CD14-positive monocyte (primary cell): ENCODE results near the gene SLCO2A1. TPM values are rescaled to one million over a fixed set of nuclear protein-coding genes. Genes with fewer than 3 reads are reported as not detected.

Experiments used
- DNase-seq, 3 donors: peaks; one replicate each; pipeline ENCODE4 v3.0.0-alpha.2; 2011 to 2022
- H2AFZ ChIP-seq: 2 replicates; pipeline ENCODE4 v1.6.0; 2012; ENCODE audit warnings: mild to moderate bottlenecking, low read depth, low read length, inconsistent platforms; ENCODE audit not compliant: insufficient read depth, poor library complexity, severe bottlenecking
- H3K27ac ChIP-seq, 2 donors: 1 replicate in 1 of 2; 2 replicates in 1 of 2; pipeline ENCODE4 v1.5.1; 2012 to 2013; ENCODE audit warnings: low read length in 2 of 2, control low read depth in 1 of 2, inconsistent platforms in 1 of 2, low read depth in 1 of 2, mild to moderate bottlenecking in 1 of 2
- H3K27me3 ChIP-seq, 2 donors: one replicate each; pipeline versions ENCODE4 v1.6.0 to v1.6.1; 2011 to 2013; ENCODE audit warnings: low read length in 2 of 2; ENCODE audit not compliant: control insufficient read depth in 2 of 2, insufficient read depth in 2 of 2
- H3K36me3 ChIP-seq, 2 donors: replicated peaks in 1 of 2; 1 replicate in 1 of 2; 2 replicates in 1 of 2; pipeline versions ENCODE4 v1.5.1 to v1.6.1; 2012 to 2013; ENCODE audit warnings: low read length in 2 of 2, control low read depth in 1 of 2, inconsistent platforms in 1 of 2, mild to moderate bottlenecking in 1 of 2; ENCODE audit not compliant: insufficient read depth in 2 of 2, control insufficient read depth in 1 of 2
- H3K4me1 ChIP-seq, 2 donors: 1 replicate in 1 of 2; 2 replicates in 1 of 2; pipeline versions ENCODE4 v1.5.1 to v1.6.1; 2012 to 2013; ENCODE audit warnings: low read length in 2 of 2, control low read depth in 1 of 2, inconsistent platforms in 1 of 2, mild to moderate bottlenecking in 1 of 2, moderate library complexity in 1 of 2; ENCODE audit not compliant: insufficient read depth in 2 of 2, control insufficient read depth in 1 of 2
- H3K4me2 ChIP-seq: replicated peaks from 2 replicates; pipeline ENCODE3; 2012; ENCODE audit warnings: low read length, moderate library complexity, mild to moderate bottlenecking; ENCODE audit not compliant: poor library complexity, severe bottlenecking; ENCODE audit errors: extremely low read depth
- H3K4me3 ChIP-seq, 3 experiments: fragments of 200-600 bp in 1 of 3; sonication (generic) in 1 of 3; replicated peaks in 1 of 3; 1 replicate in 2 of 3; 2 replicates in 1 of 3; pipeline ENCODE4 v1.5.1; 2011 to 2013; ENCODE audit warnings: low read length in 3 of 3, mild to moderate bottlenecking in 3 of 3, control low read depth in 2 of 3, low read depth in 2 of 3, inconsistent platforms in 1 of 3, moderate library complexity in 1 of 3
- H3K79me2 ChIP-seq: 2 replicates; pipeline ENCODE4 v1.6.0; 2012; ENCODE audit warnings: mild to moderate bottlenecking, control low read depth, inconsistent platforms, low read length, moderate library complexity; ENCODE audit not compliant: insufficient read depth
- H3K9ac ChIP-seq: 2 replicates; pipeline ENCODE4 v1.6.0; 2017; ENCODE audit warnings: low read length, mild to moderate bottlenecking; ENCODE audit not compliant: insufficient read depth, poor library complexity, severe bottlenecking
- H3K9me3 ChIP-seq, 2 donors: replicated peaks in 1 of 2; 1 replicate in 1 of 2; 2 replicates in 1 of 2; pipeline versions ENCODE4 v1.5.1 to v1.6.1; 2012 to 2013; ENCODE audit warnings: low read length in 2 of 2, control low read depth in 1 of 2; ENCODE audit not compliant: control insufficient read depth in 1 of 2, insufficient read depth in 1 of 2
- H4K20me1 ChIP-seq: 2 replicates; pipeline ENCODE4 v1.6.0; 2012; ENCODE audit warnings: mild to moderate bottlenecking, low read length, control low read depth, moderate library complexity; ENCODE audit not compliant: insufficient read depth
- H3K27ac Mint-ChIP-seq, 7 donors: one replicate each; pipeline ENCODE4 v1.8.0; 2020; ENCODE audit warnings: mild to moderate bottlenecking in 7 of 7, mixed read lengths in 7 of 7, moderate library complexity in 6 of 7, inconsistent platforms in 2 of 7
- H3K27me3 Mint-ChIP-seq, 3 donors: one replicate each; pipeline ENCODE4 v1.8.0; 2021 to 2022; ENCODE audit warnings: low read depth in 3 of 3, mild to moderate bottlenecking in 3 of 3, mixed read lengths in 3 of 3, moderate library complexity in 3 of 3, inconsistent platforms in 1 of 3
- H3K36me3 Mint-ChIP-seq, 2 donors: one replicate each; pipeline ENCODE4 v1.8.0; 2020; ENCODE audit warnings: mixed read lengths in 2 of 2, inconsistent platforms in 1 of 2, mild to moderate bottlenecking in 1 of 2
- H3K4me1 Mint-ChIP-seq: one replicate; pipeline ENCODE4 v1.8.0; 2020; ENCODE audit warnings: mild to moderate bottlenecking, mixed read lengths
- H3K4me3 Mint-ChIP-seq, 2 donors: one replicate each; pipeline ENCODE4 v1.8.0; 2020; ENCODE audit warnings: mild to moderate bottlenecking in 2 of 2, mixed read lengths in 2 of 2, moderate library complexity in 1 of 2
- H3K9me3 Mint-ChIP-seq, 7 donors: one replicate each; pipeline ENCODE4 v1.8.0; 2020 to 2022; ENCODE audit warnings: mixed read lengths in 7 of 7, mild to moderate bottlenecking in 6 of 7, moderate library complexity in 6 of 7, inconsistent platforms in 2 of 7
- CTCF ChIP-seq: fragments of 200-600 bp; IDR thresholded peaks from one replicate; pipeline ENCODE4 v1.8.0; 2022; ENCODE audit warnings: antibody characterized with exemption, mild to moderate bottlenecking
- WGBS: methylation state at CpG from one replicate; pipeline ENCODE4 v1.1.5; 2013; ENCODE audit warnings: missing lambda C conversion rate; ENCODE audit not compliant: insufficient coverage; 5-methylcytosine and 5-hydroxymethylcytosine counted together
- intact Hi-C, 2 donors: fragments of 100-400 bp; cut with micrococcal nuclease; formaldehyde crosslinking; loops; one replicate each; pipeline versions ENCODE4 v1.15.0 to v1.15.1; 2023
- polyA plus RNA-seq, 3 donors: library from polyadenylated mRNA; depleted of rRNA in 1 of 3; unstranded in 2 of 3; stranded (reverse) in 1 of 3; fragments of 300-500 nt in 2 of 3; fragments of >200 nt in 1 of 3; fragmentation: Illumina TruSeq in 2 of 3; gene quantifications; 1 replicate in 2 of 3; 2 replicates in 1 of 3; pipeline ENCODE4 v1.2.3, GENCODE V29; 2012 to 2021

Gene SLCO2A1
- polyA plus RNA-seq, 3 donors: 0.12 TPM; not detected in 2

- Histone ChIP-seq H2AFZ (no peak overlapping the region), H3K27me3 (no peaks in the 10 kb centered on the region), H4K20me1 (no peaks in the 10 kb centered on the region), H3K79me2 (no peaks in the 10 kb centered on the region), H3K9me3 (peaks cover 0 to 3% of the 10 kb centered on the region in 2 donors), H3K4me1 (no peaks in the 10 kb centered on the region), H3K36me3 (no peaks in the 10 kb centered on the region), H3K4me3 (no peak overlapping the region), H3K27ac (no peak overlapping the region), H3K9ac (no peak overlapping the region), H3K4me2 (no peak overlapping the region)
- no peak overlapping the region for H3K27ac Mint-ChIP-seq
- TF ChIP-seq CTCF: no peak
- intact Hi-C loops: no loop called here
- WGBS: 94% methylated on average over 6 of the region's 10 CpGs
- H3K4me3 Mint-ChIP-seq: no peak overlapping the region
- H3K27me3 Mint-ChIP-seq: peaks cover 0 to 3% (median 0%) of the 10 kb centered on the region in 3 donors
- no peaks in the 10 kb centered on the region for H3K36me3 Mint-ChIP-seq
- H3K4me1 Mint-ChIP-seq: no peaks in the 10 kb centered on the region
- peaks cover 2 to 14% (median 4%) of the 10 kb centered on the region in 7 donors for H3K9me3 Mint-ChIP-seq
- DNase-seq: no peak
Measured at GRCh38 chr3:134074001-134074789, 44.5 kb upstream of the SLCO2A1 start.

- no peaks in the 10 kb centered on the region for H4K20me1 ChIP-seq
Measured at GRCh38 chr3:134073583-134073945, 43.8 kb upstream of the SLCO2A1 start.

More at GRCh38 chr3:134073583-134073945, 43.8 kb upstream of the SLCO2A1 start:
- H3K27me3 Mint-ChIP-seq: peaks cover 0 to 3% (median 0%) of the 10 kb centered on the region in 3 donors
- Histone ChIP-seq H3K9ac (no peak overlapping the region), H3K36me3 (no peaks in the 10 kb centered on the region), H3K9me3 (peaks cover 0 to 3% of the 10 kb centered on the region in 2 donors), H3K4me2 (no peak overlapping the region), H3K27me3 (no peaks in the 10 kb centered on the region), H3K4me3 (no peak overlapping the region), H3K27ac (no peak overlapping the region), H3K4me1 (no peaks in the 10 kb centered on the region), H3K79me2 (no peaks in the 10 kb centered on the region), H2AFZ (no peak overlapping the region)
- no peak overlapping the region for H3K27ac Mint-ChIP-seq
- intact Hi-C loops: no loop called here
- H3K4me1 Mint-ChIP-seq: no peaks in the 10 kb centered on the region
- TF ChIP-seq CTCF: no peak
- peaks cover 2 to 12% (median 4%) of the 10 kb centered on the region in 7 donors for H3K9me3 Mint-ChIP-seq
- no peak overlapping the region for H3K4me3 Mint-ChIP-seq
- 100% methylated on average over 3 of the region's 4 CpGs for WGBS
- DNase-seq: no peak
- no peaks in the 10 kb centered on the region for H3K36me3 Mint-ChIP-seq
